HCT116 (cell line): ENCODE data around the gene THOC1.

Source experiments
- CEBPB ChIP-seq: IDR thresholded peaks from 2 replicates; pipeline ENCODE4 v1.6.1; 2012; ENCODE audit warnings: low read depth
- CTCF ChIP-seq, 3 experiments: fragments of 200-600 bp in 1 of 3; sonication (generic) in 1 of 3; IDR thresholded peaks in 2 of 3; conservative IDR thresholded peaks in 1 of 3; 2 replicates each; pipeline ENCODE4 v1.5.1; 2012 to 2017; ENCODE audit warnings: low read depth in 2 of 3, low read length in 2 of 3, antibody characterized with exemption in 1 of 3, borderline replicate concordance in 1 of 3, control low read depth in 1 of 3, mild to moderate bottlenecking in 1 of 3, mixed read lengths in 1 of 3, mixed run types in 1 of 3, moderate library complexity in 1 of 3; ENCODE audit not compliant: insufficient read depth in 1 of 3
- EZH2 ChIP-seq: fragments of 200-600 bp; sonication (generic); IDR thresholded peaks from 2 replicates; pipeline ENCODE4 v1.6.1; 2017; ENCODE audit warnings: antibody characterized with exemption, mixed run types
- EZH2phosphoT487 ChIP-seq: fragments of 200-600 bp; IDR thresholded peaks from 2 replicates; pipeline ENCODE4 v1.6.1; 2018; ENCODE audit warnings: antibody characterized with exemption, borderline replicate concordance
- JUND ChIP-seq: IDR thresholded peaks from 2 replicates; pipeline ENCODE4 v1.6.1; 2012
- POLR2A ChIP-seq: IDR thresholded peaks from 2 replicates; pipeline ENCODE4 v1.7.0; 2011; ENCODE audit warnings: borderline replicate concordance; ENCODE audit not compliant: insufficient read depth, insufficient read length; ENCODE audit errors: extremely low read depth
- POLR2AphosphoS5 ChIP-seq: IDR thresholded peaks from 2 replicates; pipeline ENCODE4 v1.6.1; 2011; ENCODE audit warnings: mild to moderate bottlenecking, low read depth, low read length, moderate library complexity
- REST ChIP-seq: IDR thresholded peaks from 2 replicates; pipeline ENCODE4 v1.6.1; 2012; ENCODE audit warnings: low read depth
- SIN3A ChIP-seq: IDR thresholded peaks from 2 replicates; pipeline ENCODE4 v1.6.1; 2012; ENCODE audit warnings: low read depth
- ZNF274 ChIP-seq: fragments of 200-500 bp; sonication (Bioruptor generic); IDR thresholded peaks from 2 replicates; pipeline ENCODE4 v1.6.1; 2014; ENCODE audit warnings: mild to moderate bottlenecking, low read depth, low read length, inconsistent platforms

GRCh38 chr18:240175-240574 is 27.7 kb downstream of the THOC1 start:
- no peak for TF ChIP-seq POLR2A
- no peak for TF ChIP-seq REST
- no peak for TF ChIP-seq SIN3A
- no peak for TF ChIP-seq ZNF274
- TF ChIP-seq JUND: no peak
- TF ChIP-seq CTCF (IDR thresholded peaks at IDR 0.05 in 2 of 3, conservative IDR thresholded peaks at IDR 0.05 in 1 of 3; ENCODE audit: borderline replicate concordance in 1 of 3, insufficient read depth in 1 of 3, low read depth in 2 of 3, low read length in 2 of 3): no peak
- no peak for TF ChIP-seq EZH2
- TF ChIP-seq EZH2phosphoT487: no peak
- TF ChIP-seq CEBPB: no peak
- no peak for TF ChIP-seq POLR2AphosphoS5
